DOHH2 (cell line): ENCODE measurements around the gene SORL1.

Experiments used
- EZH2phosphoT487 ChIP-seq: fragments of 200-600 bp; sonication (generic); IDR thresholded peaks from 2 replicates; pipeline ENCODE4 v1.6.1; 2017; ENCODE audit warnings: borderline replicate concordance, mild to moderate bottlenecking, antibody characterized with exemption, low read length, moderate library complexity, mixed read lengths
- TF ChIP-seq, protein P1 (sequence below): fragments of 200-600 bp; sonication (generic); IDR thresholded peaks from one replicate; pipeline ENCODE4 v1.5.1; 2014; ENCODE audit warnings: antibody characterized with exemption, mild to moderate bottlenecking, low read depth, low read length; ENCODE audit not compliant: poor library complexity, severe bottlenecking

DNA sequence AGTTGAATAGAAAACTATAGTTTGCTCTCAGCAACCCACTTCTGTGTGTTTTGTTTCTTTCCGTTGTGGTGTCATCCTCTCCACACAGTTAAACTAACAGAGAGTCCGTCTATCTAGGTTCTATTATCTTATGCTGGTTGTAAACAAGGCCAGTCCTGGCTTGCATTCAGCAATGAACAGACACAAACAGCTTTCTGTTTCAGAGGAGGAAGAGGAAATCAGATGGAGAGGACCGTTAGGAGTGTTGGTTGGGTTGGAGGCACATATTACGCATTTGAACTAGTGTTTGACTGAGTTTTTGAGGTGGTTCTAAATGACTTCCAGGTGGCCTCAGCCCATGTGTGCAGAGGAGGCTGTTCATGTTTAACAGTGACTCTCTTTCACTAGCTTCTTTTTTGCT, 130.2 kb downstream of the SORL1 start:
- TF ChIP-seq, protein P1, sequence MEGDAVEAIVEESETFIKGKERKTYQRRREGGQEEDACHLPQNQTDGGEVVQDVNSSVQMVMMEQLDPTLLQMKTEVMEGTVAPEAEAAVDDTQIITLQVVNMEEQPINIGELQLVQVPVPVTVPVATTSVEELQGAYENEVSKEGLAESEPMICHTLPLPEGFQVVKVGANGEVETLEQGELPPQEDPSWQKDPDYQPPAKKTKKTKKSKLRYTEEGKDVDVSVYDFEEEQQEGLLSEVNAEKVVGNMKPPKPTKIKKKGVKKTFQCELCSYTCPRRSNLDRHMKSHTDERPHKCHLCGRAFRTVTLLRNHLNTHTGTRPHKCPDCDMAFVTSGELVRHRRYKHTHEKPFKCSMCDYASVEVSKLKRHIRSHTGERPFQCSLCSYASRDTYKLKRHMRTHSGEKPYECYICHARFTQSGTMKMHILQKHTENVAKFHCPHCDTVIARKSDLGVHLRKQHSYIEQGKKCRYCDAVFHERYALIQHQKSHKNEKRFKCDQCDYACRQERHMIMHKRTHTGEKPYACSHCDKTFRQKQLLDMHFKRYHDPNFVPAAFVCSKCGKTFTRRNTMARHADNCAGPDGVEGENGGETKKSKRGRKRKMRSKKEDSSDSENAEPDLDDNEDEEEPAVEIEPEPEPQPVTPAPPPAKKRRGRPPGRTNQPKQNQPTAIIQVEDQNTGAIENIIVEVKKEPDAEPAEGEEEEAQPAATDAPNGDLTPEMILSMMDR = no peak
- no peak for TF ChIP-seq EZH2phosphoT487
